Measurements from ENCODE around the gene FMOD.

FMOD gene

DNA sequence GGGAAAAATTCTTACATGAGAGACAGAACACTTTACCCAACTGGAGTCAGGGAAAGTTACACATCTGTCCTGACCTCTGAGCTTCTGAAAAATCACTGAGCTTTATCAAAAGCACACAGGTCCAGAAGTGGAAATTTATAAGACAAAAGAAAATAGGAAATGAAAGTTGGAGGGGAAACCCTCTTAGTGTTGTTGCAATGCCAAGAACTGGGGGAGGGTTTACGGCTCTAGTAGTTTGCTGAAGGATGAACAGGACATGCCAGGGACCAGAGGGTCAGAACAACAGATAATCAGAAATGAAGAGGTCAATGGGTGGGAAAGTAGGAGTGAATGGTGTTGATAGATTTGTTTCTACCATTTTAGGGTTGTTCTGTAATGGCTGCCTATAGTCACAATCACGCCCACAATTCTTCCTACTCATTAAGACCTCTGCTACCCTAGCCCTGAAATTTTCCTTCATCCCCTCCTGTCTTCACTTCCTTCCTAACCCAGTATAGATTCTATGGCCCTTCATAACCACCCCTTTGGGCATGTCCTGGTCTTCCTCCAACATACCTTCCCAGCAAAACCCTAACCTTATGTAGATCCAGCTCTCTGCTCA is 30.3 kb upstream of the FMOD start:
- Mint-ChIP-seq H3K4me3 (peak overlapping the region in 1 of 3 experiments; percentile 3), H3K4me1 (peaks cover 45% of the 10 kb centered on the region), H3K9me3 (peaks cover 6% of the 10 kb centered on the region), H3K27me3 (ENCODE audit: low read depth) (peaks cover 9% of the 10 kb centered on the region), H3K36me3 (ENCODE audit: low read depth) (no peaks in the 10 kb centered on the region), H3K27ac (peak overlapping the region; percentile 57 to 82 (median 69))
- TF ChIP-seq, protein P1, sequence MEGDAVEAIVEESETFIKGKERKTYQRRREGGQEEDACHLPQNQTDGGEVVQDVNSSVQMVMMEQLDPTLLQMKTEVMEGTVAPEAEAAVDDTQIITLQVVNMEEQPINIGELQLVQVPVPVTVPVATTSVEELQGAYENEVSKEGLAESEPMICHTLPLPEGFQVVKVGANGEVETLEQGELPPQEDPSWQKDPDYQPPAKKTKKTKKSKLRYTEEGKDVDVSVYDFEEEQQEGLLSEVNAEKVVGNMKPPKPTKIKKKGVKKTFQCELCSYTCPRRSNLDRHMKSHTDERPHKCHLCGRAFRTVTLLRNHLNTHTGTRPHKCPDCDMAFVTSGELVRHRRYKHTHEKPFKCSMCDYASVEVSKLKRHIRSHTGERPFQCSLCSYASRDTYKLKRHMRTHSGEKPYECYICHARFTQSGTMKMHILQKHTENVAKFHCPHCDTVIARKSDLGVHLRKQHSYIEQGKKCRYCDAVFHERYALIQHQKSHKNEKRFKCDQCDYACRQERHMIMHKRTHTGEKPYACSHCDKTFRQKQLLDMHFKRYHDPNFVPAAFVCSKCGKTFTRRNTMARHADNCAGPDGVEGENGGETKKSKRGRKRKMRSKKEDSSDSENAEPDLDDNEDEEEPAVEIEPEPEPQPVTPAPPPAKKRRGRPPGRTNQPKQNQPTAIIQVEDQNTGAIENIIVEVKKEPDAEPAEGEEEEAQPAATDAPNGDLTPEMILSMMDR (IDR thresholded peaks at IDR 0.05; ENCODE audit: unreplicated experiment in 3 of 3): no peak

DNA sequence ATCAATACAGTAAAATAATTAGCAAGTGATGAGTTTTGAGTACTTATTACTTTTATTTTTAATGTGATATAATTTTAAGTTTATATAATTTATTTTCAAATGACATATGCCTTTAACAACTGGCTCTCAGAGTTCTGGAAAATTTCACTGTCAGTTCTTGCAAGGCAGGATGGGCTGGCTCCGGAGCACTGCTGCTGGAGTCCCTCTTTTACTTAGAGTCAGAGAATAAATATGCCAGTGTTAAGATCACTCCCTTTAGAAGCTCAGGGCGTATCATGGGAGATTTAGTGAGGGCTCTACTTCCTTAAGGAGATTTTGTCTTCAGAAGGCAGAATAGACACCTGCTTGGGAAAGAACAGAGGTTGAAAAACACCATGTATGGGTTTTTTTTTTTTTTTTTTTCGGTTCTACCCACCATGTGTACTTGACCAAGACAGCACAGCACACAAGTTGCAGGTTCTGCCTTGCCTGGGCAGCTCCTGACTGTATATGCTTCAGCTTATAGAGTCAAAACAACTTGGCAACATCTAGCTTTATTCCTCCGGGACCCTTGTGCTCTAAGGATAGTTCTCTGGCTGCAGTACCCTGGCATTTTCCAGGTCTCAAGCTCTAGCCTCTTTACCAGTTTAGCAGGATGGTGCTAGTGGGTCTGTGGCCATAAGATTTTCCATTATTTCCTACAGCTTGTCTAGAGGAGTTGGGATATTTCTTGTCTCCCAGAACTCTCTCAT is 29.7 kb upstream of the FMOD start:
- peaks cover 45% of the 10 kb centered on the region for H3K4me1 Mint-ChIP-seq
- no peaks in the 10 kb centered on the region for H3K36me3 Mint-ChIP-seq (ENCODE audit: low read depth)
- no peak overlapping the region for H3K4me3 Mint-ChIP-seq
- peaks cover 6% of the 10 kb centered on the region for H3K9me3 Mint-ChIP-seq
- peak overlapping the region; percentile 57 to 84 (median 82) for H3K27ac Mint-ChIP-seq
- TF ChIP-seq, protein P1 (IDR thresholded peaks at IDR 0.05; ENCODE audit: unreplicated experiment in 3 of 3): no peak
- H3K27me3 Mint-ChIP-seq (ENCODE audit: low read depth): peaks cover 8% of the 10 kb centered on the region

GRCh38 chr1:203379825-203380224 is 28.9 kb upstream of the FMOD start:
- Mint-ChIP-seq H3K9me3 (peaks cover 6% of the 10 kb centered on the region), H3K27me3 (ENCODE audit: low read depth) (peaks cover 4% of the 10 kb centered on the region), H3K27ac (peak overlapping the region; percentile 59 to 84 (median 82)), H3K36me3 (ENCODE audit: low read depth) (no peaks in the 10 kb centered on the region), H3K4me3 (no peak overlapping the region), H3K4me1 (peaks cover 51% of the 10 kb centered on the region)
- TF ChIP-seq, protein P1 (IDR thresholded peaks at IDR 0.05; ENCODE audit: unreplicated experiment in 3 of 3): no peak

DNA sequence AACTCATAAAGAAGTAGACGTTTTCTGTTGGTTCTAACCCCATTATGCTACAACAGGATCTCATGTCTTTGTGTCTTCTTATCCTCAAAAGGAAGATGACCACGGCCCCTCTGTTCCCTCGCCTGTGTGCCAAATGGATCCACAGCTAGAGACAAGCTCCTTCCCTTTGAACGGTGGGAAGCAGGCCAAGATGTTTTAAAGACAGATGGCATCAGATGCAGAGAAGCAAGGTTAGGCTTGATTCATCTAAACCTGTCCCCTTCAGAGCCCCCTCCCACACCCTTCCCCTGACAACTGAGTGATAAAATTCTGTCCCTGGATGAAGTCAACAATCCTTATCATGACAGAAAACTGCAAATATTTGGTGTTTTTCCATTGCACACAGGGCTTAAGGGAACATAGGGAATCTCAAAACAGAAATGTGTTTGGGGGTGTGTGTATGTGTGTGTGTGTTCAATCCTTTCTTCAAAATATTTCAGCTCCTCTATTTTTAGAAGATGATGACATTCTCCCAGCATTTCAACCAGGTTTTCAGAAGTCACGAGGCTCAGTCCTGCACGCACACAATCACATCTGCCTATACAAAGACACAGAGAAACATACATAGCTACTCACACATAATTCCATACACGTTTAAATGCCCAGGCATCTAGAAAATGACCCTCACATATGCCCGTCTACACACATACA is 27.8 kb upstream of the FMOD start:
- H3K36me3 Mint-ChIP-seq (ENCODE audit: low read depth): no peaks in the 10 kb centered on the region
- peaks cover 51% of the 10 kb centered on the region for H3K4me1 Mint-ChIP-seq
- H3K9me3 Mint-ChIP-seq: peaks cover 6% of the 10 kb centered on the region
- peak overlapping the region; percentile 39 to 82 (median 60) for H3K27ac Mint-ChIP-seq
- peak overlapping the region in 1 of 3 experiments; percentile 23 for H3K4me3 Mint-ChIP-seq
- H3K27me3 Mint-ChIP-seq (ENCODE audit: low read depth): peaks cover 4% of the 10 kb centered on the region
- TF ChIP-seq, protein P1 (IDR thresholded peaks at IDR 0.05; ENCODE audit: unreplicated experiment in 3 of 3): no peak

GRCh38 chr1:203373991-203374390 is 23.1 kb upstream of the FMOD start:
- Mint-ChIP-seq H3K36me3 (ENCODE audit: low read depth) (no peaks in the 10 kb centered on the region), H3K27me3 (ENCODE audit: low read depth) (peaks cover 15% of the 10 kb centered on the region), H3K4me3 (no peak overlapping the region), H3K27ac (peak overlapping the region; percentile 33 to 64 (median 61)), H3K9me3 (peaks cover 6% of the 10 kb centered on the region), H3K4me1 (peaks cover 29% of the 10 kb centered on the region)
- TF ChIP-seq, protein P1 (IDR thresholded peaks at IDR 0.05; ENCODE audit: unreplicated experiment in 3 of 3): no peak

Data from nephron (organoid).